ENCODE results near the gene CDY2A.
"Not testable (repeated sequence)": the region's sequence is repeated elsewhere in the genome, so short reads cannot be mapped to it uniquely, and the experiment has no call there.

The CDY2A gene, protein sequence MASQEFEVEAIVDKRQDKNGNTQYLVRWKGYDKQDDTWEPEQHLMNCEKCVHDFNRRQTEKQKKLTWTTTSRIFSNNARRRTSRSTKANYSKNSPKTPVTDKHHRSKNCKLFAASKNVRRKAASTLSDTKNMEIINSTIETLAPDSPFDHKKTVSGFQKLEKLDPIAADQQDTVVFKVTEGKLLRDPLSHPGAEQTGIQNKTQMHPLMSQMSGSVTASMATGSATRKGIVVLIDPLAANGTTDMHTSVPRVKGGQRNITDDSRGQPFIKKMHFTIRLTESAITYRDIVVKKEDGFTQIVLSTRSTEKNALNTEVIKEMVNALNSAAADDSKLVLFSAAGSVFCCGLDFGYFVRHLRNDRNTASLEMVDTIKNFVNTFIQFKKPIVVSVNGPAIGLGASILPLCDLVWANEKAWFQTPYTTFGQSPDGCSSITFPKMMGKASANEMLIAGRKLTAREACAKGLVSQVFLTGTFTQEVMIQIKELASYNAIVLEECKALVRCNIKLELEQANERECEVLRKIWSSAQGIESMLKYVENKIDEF

DNA sequence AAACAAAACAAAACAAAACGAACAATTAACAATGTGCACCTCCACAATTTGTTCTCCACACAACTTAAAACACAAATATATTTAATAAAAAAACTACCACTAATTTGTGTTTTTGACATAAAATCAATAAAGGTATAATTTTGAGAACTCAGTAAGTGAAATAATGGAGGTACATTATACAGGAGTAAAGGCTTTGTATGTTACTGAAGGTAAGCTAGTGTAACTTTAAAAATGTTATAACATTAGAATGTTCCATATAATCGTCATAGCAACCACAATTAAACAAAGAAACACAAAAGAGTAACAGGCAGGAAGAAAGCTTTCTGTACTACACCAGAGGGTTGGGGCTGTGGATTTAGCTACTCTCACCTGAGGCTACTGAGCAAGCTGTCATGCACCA lies at the start of gene CDY2A:
TSS of gene CDY2A (plus strand) at position 301 of the 400 bp plus-strand sequence. CDS start 328 bp downstream, outside the sequence.
- DNase-seq, result not testable (repeated sequence)

DNA sequence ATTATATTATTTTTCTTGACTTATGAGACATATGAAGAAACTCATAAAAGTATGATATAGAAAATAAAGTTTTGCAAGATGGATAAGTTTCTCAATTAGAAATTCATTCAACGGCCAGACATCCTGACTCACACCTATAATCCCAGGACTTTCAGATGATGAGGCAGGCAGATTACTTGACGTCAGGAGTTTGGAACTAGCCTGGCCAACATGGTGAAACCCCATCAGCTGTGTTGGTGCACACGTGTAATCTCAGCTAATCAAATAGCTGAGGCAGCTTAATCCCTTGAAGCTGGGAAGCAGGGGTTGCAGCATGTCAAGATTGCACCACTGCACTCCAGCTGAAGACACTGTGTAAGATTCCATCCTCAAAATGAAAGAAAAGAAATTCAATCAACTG lies 28.0 kb upstream of the CDY2A start:
- not testable (repeated sequence) for DNase-seq

DNA sequence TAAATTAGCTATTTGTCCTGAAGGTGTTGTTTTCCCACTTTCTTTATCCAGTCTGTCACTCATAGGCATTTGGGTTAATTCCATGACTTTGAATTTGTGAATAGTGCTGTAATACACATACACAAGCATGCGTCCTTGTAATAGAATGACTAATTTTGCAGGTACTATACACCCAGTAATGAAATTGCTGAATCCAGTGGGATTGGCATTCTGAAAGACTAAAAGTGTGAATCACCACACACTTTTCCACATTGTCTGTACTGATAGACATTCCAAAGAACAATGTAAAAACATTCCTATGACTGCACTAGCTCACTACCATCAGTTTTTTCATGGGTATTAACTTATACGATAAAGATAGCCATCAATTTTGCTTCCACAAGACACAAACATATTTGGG lies 27.3 kb upstream of the CDY2A start:
- DNase-seq, result not testable (repeated sequence)

DNA sequence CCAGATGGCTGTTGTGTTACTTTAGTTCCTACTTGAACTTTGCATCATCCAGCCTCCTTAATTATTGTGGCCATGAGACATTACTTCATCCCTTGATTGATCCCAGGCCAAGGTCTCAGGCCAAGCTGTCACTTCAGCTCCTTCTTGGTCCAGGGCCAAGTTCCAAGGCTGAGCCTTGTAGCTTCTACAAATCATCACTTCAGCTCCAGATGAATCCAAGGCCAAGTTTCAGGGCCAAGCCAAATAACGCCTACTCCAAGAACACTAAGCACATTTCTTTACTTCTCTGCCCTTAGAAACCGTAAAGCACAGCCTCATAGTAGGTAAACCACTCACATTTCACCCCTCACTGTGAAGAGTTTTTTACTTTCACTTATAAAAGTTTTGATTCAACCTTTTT lies 1.7 kb upstream of the CDY2A start:
- not testable (repeated sequence) for DNase-seq

DNA sequence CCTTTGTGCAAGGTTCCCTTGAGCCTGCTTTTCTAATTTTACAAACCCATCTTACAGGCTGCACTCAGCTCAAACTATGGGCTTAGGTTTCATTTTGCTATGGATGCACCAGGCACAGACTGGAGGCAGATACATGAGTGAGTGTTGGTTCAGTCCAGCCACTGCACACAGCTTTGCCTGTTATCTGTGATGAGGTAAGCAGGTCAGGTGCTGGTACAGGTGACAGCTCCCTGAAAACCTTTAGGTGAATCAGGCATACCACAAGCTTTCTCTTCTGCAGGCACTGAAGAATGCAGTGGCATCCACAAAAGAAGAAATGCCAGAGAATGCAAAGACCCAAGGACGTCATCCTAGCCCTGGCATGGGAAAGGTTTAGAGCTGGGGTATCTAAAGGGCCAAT lies 3.3 kb downstream of the CDY2A start:
- DNase-seq, result not testable (repeated sequence)

DNA sequence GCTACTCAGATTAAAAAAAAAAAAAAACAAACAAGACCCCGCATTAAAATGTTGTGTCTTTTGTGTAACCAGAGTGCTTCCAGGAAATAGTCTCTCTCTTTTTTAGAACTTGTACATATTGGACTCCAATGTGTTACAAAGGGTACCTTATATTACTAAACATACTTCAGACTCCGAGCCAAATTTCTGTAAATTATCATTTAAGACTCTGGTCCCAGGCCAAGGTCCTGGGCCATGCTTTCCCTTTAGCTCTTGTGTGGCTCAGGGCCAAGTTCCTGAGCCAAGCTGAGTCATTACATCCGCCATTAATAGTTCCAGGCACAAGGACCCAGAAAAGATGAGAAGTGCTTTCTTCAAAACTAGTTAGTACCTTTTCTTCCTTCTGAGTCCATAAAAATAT lies 4.6 kb downstream of the CDY2A start:
- DNase-seq, result not testable (repeated sequence)

DNA sequence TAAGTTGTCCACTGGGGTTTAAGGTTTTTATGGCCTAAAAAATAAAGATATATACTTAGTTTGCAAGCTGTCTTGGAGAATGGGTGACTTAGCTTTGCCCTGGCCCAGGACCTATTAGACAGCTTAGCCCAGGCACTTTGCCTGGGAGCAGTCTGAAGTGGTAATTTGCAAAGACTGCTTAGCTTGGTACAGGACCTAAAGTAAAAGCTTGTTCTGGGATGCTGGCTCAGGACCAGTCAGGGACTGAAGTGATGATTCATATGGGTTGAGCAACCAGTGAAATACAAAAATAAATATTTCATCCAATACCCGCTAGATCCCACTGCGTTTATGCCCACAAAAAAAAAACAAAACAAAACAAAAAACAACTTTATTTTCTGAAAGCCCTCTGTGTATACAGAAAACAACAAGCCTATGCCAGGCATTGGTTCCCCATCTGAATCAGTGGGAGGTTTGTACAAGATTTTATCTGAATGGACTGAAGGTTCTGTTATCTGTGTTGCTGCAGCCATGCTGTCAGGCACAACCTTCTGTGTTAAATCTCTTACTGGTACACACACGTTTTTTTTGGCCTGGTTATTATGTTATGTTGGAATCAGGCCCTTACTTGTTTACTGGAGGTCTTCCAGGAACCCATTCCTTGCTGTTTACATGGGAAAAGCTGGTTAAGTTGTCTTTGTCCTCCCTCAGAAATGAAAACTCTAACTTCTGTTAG lies 8.7 kb downstream of the CDY2A start:
- DNase-seq, result not testable (repeated sequence)

DNA sequence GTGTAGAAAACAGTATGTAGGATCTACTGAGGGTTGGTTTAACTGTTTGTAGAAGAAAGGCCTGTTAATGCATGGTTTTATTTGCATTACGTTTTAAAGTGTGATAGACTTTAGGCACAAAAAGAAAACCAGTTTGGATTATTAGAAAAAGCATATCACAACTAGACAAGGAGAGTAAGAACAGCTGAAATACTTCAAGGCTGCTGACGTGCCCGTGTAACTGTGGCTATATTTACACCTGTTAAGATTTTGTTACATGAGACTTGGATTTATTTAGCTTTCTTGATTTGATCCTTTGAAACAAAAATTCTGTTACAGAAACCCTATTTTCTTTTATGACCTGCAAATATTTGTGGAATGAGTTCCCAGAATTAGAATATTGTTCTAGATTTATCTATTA lies 9.3 kb downstream of the CDY2A start:
- DNase-seq, result not testable (repeated sequence)

DNA sequence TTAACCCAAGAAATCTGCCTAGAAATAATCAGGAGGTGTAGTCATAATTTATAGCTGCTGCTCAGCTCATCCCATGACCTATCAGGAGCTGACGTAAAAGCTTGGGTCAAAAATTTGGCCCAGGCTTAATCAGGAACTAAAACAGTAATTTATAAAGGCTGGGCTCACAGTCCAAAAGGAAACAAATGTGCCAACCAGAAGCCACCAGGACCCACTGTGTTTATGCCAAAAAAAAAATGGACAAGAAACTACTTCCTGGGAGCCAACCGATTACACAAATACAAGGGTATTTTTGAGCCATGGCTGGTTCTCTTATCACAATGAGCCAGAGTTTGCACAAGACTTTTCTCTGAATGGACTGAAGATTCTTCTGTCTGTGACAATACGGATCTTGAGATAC lies 19.4 kb downstream of the CDY2A start:
- DNase-seq, result not testable (repeated sequence)

DNA sequence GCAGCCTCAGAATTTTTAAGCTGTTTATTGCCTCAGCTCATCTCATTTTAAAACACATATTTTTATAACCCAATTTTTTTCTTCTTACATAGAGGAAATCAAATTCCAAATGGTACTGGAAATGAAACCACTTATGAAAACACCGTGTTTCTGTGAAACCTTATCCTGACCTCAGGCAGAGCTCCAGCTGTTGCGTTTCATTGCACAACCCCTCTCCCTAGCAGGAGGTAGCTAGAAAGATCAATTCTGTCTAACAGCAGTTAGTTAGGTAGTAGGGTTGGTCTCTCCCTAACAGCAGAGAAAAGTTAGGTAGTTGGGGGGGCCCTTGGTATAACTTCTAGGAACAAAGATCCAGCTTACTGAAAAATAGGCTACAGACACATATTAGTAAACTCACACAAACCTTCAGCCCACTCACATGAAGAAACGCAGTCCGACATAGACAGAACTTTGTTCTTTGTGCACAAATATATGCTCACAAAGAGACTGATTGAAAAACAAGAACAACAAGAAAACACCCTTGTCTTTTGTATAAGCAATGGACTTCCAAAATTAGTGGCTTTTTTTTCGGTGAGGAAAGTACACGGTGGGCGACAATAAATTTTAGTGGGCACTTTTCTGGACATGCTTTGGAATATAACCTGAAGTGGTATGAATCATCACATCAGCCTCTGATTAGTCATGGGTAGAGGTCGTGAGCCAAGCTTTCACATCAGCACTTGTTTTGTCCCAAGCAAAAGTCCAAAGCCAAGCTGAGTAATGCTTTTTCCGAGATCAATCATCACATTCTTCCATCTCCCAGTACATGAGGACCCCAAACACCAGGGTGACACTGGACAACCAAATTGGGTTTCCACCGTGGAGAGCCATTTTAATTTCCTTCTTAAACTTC lies 22.8 kb downstream of the CDY2A start:
- not testable (repeated sequence) for DNase-seq

DNA sequence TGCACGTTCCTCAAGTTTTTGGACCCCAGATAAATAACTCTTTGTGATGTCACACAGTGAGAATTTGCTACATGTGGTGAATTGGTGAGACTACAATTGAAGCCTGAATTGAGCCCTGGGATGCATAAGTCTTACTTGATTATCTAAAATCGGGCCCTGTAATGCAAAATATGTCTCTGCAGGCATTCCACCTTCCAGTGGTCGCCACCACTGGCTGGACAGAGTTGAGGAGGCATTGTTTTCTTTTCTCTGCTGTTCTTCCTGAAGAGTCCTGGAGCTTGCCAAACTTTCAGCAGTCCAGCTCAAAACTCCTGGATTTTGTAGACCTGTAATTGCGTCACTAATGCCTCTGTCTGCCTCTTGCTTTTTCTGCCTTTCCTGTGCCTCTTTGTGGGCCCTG lies 23.5 kb downstream of the CDY2A start:
- DNase-seq, result not testable (repeated sequence)

DNA sequence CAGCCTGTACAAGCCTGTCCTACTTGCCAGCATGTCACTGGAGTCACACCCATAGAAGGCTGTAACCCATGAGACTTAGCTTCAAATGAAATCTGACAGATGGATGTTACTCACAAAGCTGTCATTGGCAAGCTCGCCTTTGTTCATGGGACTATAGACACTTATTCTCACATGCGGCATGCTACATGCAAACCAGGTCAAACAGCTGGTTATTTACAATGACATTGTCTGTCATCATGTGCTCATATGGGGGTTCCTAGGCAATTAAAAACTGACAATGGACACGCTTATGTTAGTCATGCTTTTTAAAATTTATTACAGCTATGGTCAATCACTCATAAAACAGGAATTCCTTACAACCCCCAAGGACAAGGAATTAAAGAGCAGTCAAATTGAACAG lies 30.9 kb downstream of the CDY2A start:
- DNase-seq, result not testable (repeated sequence)

DNA sequence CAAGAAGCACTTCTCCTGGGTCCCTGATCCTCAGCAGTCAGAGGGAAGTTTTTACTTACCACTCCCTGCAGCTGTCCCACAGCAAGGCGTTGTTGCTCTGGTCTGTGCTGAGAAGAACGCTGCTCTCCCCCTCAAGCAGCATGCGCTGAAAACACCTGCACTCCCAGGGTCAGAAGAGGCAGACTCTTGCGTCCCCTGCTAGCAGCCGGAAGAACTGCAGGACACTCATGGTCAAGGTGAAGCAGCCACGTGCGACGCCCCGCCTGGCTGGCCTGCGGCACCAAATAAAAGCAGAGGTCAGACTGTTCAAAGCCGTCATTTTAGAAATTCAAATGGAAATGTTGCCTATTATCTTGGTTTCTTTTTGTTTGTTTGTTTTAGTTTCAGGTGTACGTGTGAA lies 47.9 kb downstream of the CDY2A start:
- DNase-seq, result not testable (repeated sequence)

Measured in NCI-H2171 treated with DMSO at 0.1 percent for 48 hours (cell line).